Measurements from ENCODE around the gene ALK.

ALK gene

DNA sequence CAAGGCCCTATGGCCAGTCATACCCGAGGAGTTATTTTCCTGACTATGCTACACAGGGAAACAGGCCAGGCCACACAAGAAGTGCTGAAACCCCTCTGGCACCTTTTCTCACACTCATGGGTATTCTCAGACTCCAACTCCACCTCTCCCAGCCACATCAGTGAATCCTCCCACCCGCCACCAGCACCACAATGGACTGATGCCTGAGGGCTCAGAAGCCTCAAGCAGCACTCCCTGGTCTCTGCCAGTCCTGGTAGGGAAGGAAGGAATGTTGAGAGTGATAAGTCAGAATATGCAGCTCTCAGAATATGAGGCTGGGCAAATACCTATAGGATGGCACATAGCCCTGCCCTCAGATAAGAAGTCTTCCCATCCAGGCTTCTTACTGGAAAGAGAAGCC, 391.1 kb downstream of the ALK start:
- no peak for DNase-seq (ENCODE audit: low read depth in 2 of 2)

GRCh38 chr2:29528891-29529520, 392.4 kb downstream of the ALK start:
- peak; percentile 9 to 50 for DNase-seq (ENCODE audit: low read depth in 2 of 2)

DNA sequence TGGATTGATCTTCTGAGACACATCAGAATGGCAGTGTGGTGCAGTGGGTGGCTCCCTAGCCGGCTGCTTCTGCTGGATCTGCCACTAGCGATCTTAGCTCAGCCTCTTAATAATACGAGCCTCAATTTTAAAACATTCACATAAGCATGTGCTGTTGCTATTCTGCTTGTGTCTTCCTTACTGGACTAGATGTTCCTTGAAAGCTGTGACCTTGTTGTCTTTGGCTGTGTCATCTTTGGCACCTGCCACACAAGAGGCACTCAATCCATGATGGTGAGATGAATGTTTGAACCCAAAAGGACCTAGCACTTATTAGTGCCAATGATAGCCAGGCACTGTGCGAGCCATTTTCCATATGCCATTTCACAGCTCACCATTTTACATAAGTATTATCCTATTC, 393.0 kb downstream of the ALK start:
- DNase-seq (ENCODE audit: low read depth in 2 of 2) = no peak

DNA sequence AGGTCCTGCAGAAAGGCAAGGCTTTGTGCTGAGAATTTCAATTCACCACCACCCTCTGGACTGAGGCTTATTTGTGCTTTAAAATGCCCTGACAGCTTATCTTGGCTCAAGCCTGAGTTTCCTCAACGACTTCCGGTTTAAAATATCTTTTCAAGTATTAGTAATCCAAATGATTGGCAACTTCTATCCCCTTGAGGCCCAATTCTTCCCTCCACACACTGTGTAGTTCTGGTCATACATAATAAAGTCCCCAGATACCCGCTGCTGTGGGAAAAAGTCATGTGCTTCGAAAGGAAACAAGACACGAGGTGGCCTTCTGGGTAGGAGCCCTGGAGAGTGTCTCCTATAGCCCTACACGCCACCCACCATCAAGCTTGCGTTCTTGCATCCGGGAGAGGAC, 393.4 kb downstream of the ALK start:
- no peak for DNase-seq (ENCODE audit: low read depth in 2 of 2)

GRCh38 chr2:29526587-29527586, 394.5 kb downstream of the ALK start:
- no peak for DNase-seq (ENCODE audit: low read depth in 2 of 2)

- DNase-seq (ENCODE audit: low read depth in 2 of 2) = no peak
These were observed 395.5 kb downstream of the ALK start for GRCh38 chr2:29525921-29526320.

- DNase-seq (ENCODE audit: low read depth in 2 of 2) = no peak
These were observed 396.7 kb downstream of the ALK start for GRCh38 chr2:29524652-29525051.

DNA sequence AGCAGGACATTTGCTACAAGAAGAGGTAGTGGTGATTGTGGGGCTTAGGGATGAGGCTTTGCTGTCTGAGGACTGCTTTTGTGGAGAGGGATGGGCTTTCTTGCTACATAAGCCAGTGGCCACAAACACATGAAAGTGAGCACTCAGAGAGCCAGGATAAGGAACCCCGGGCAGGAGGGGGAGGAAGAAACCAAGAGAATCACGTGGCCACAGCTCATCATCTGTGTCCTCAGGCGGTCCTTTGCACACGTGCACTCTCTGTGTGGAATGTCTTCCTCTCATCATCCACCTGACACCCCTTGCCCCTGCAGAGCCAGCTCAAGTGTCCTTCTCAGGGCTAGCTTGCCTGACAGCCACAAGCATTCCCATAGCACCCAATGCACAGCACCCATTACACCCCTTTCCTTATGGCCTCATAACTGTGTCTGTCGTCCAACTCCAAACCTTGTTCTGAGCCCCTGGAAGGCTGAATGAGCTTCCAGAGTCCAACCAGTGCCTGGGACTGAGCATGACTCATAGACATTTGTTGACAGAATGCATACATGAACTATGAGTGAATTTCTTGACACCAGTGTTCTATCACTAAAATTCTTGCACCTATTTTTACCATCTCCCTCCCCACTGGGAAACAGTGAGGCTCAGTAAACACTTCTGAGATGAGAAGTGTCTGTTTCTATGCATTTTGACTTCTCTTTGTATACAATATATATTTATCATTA, 398.3 kb downstream of the ALK start:
- no peak for DNase-seq (ENCODE audit: low read depth in 2 of 2)

GRCh38 chr2:29520001-29520400, 401.4 kb downstream of the ALK start:
- no peak for DNase-seq (ENCODE audit: low read depth in 2 of 2)

DNA sequence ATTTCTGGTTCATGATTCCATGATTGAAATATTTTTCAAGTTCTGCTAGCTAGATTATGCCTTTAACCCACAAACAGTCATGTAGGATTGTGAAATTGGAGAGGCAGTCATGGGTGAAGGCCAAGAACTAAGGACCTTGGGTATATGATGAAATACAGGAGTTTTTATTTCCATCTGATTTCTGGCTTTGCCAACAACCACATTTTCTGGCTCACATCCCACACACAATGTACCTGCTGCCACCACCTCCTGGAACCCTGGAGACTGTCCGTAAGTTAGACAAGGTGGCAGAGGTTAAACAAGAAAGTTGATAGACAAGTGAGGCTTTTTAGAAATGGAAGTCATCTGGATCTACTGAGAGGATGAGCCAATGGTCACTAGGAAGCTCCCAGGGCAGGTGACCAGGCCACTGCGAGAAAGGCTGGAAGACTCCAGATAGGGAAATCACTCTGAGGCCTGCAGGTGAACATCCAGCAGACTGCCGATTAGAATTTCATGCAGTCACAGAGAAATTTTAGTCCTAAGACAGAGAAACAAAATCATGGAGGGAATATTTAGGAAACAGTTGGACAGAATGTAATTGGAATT, 402.0 kb downstream of the ALK start:
- no peak for DNase-seq (ENCODE audit: low read depth in 2 of 2)

DNA sequence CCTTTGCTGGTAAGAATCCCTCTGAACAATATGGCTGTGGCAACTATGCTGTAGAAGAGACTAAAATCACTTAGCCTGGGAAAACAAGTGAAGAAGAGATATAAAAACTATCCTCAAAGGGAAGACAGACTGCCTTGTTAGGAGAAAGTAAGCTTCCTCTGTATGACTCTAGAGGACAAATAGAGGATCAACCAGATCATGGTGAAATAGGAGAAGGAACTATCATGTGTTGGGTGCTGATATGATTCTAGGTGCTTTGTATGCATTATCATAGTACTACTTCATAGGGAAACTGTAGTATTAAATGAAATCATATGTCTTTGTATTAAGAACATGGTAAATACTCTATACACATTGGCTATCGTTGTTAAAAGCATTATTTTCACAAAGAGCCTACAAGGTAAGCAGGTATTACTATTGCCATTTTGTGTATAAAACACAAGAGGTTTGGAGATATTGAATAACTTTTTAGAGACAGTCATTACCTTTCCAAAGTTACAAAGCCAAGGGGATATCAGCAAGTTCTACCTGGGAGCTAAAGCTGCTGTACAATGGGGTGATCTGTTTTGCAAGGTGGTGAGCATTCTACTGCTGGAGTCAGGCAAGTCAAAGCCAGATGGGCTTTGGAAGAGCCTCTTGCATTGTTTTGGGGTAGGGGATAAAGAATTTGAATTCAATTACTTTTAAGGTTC, 402.6 kb downstream of the ALK start:
- no peak for DNase-seq (ENCODE audit: low read depth in 2 of 2)

GRCh38 chr2:29518010-29518409, 403.4 kb downstream of the ALK start:
- DNase-seq (ENCODE audit: low read depth in 2 of 2) = no peak

- no peak for DNase-seq (ENCODE audit: low read depth in 2 of 2)
These were observed 404.0 kb downstream of the ALK start for GRCh38 chr2:29517413-29517812.

GRCh38 chr2:29516767-29517166, 404.6 kb downstream of the ALK start:
- no peak for DNase-seq (ENCODE audit: low read depth in 2 of 2)

GRCh38 chr2:29509878-29510277, 411.5 kb downstream of the ALK start:
- no peak for DNase-seq (ENCODE audit: low read depth in 2 of 2)

DNA sequence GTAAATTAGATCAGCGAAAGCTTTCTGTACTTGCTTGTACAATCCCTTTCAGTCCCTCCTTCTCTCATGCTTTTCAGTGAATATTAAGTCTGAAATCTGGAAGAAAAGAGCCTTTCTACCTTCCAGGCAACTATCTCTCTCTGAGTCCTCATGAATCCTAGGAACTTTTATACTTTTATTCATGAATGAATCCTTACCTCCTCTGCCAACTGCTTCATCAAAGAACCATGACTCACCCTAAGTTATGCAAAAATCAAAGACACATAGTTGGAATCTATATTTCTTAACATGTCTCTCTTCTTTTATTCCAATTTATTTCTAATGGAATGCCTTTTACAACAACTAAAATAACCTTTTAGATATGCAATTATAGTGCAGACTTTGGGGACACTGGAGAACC, 412.0 kb downstream of the ALK start:
- no peak for DNase-seq (ENCODE audit: low read depth in 2 of 2)

DNA sequence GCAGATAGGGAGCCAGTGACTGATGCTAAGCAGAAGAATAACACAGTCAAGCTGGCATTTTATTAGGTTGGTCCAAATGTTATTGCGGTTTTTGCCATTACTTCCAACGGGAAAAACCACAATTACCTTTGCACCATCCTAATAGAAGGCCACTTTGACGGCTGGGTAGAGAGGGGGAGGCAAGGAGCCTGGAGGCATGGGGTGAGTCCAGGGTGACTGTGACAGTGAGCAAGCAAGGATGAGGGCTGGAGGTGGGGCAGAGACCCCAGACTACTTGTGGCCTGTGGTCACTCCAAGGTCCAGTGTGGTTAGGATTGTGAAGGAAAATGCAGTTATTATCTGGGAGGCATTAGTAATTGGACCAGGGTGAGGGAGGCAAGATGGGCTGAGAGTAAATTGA, 416.6 kb downstream of the ALK start:
- DNase-seq (ENCODE audit: low read depth in 2 of 2) = no peak

- DNase-seq (ENCODE audit: low read depth in 2 of 2) = no peak
These were observed 418.9 kb downstream of the ALK start for GRCh38 chr2:29502460-29502911.

DNA sequence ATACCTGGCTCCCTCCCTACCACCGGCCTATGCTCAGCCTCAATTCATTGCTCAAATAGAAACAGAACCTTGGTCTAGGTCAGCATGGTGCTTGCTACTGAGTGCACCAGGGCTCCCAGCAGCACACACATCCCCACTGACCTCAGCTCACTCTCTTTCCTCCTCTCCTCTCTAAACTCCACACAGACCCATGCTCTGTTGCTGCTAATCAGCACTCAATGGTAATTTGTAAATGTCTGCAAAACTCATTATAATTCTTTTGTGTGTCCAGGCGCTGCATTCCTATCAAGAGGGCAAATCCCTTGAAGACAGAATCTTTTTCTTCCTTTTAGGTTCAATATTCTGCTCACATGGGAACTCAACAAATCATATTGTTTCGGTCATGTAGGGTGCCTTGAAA, 424.0 kb downstream of the ALK start:
- DNase-seq (ENCODE audit: low read depth in 2 of 2) = no peak

DNA sequence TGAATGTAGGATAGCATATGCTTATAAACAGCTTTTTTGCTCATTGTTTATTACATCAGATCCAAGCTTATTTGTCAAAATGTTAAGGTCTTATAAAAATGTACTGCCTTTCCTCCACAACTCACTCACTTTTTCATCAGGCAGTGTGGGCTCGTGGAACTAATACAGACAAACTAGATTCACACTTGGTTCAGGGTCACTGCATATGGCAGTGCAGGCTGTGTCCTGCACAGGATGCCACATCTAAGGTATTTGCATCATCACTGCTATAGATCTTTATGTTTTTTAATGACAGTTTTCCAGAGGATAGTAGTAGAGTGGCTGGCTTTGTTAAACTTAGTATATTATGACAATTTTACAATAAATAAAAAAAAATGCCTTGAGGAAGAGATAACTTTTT, 425.2 kb downstream of the ALK start:
- DNase-seq (ENCODE audit: low read depth in 2 of 2) = no peak

- no peak for DNase-seq (ENCODE audit: low read depth in 2 of 2)
These were observed 425.8 kb downstream of the ALK start for GRCh38 chr2:29495536-29496060.
